PC-9 (cell line): Measurements from ENCODE around the gene STEEP1. TPM values are rescaled to one million over a fixed set of nuclear protein-coding genes. Genes with fewer than 3 reads are reported as not detected.

Source experiments
- BruUV-seq: library from RNA; stranded (reverse); fragments of 400-500 nt; replicated peaks from 2 replicates; lab custom pipeline; 2021; lab: Mats Ljungman, UMichigan
- CTCF ChIA-PET: fragments of 300-600 bp; sonication (Branson Sonifier 250); formaldehyde crosslinking; loops from one replicate; lab custom pipeline; 2022; ENCODE audit warnings: antibody characterized with exemption; lab: Charles Lee
- POLR2A ChIA-PET: fragments of 300-600 bp; sonication (Branson Sonifier 250); formaldehyde crosslinking; loops from one replicate; lab custom pipeline; 2022; ENCODE audit warnings: antibody characterized with exemption; ENCODE audit not compliant: unreplicated experiment; lab: Charles Lee
- DNase-seq, 2 experiments: peaks; one replicate each; pipeline versions ENCODE4 v3.0.0 to v3.0.0-alpha.2; 2015 to 2022; ENCODE audit warnings: mixed read lengths in 1 of 2
- H2AFZ ChIP-seq: fragments of 200-600 bp; sonication (generic); 2 replicates; pipeline ENCODE4 v1.8.1; 2017; ENCODE audit warnings: antibody characterized with exemption
- H3F3A ChIP-seq: fragments of 200-600 bp; sonication (generic); 2 replicates; pipeline ENCODE4 v1.8.1; 2017; ENCODE audit warnings: antibody characterized with exemption, mild to moderate bottlenecking, low read depth; ENCODE audit not compliant: insufficient read depth
- H3K27ac ChIP-seq: fragments of 200-600 bp; sonication (generic); 2 replicates; pipeline ENCODE4 v1.6.1; 2016; ENCODE audit warnings: mixed run types
- H3K27me3 ChIP-seq: fragments of 200-600 bp; sonication (generic); 2 replicates; pipeline ENCODE4 v1.6.1; 2016; ENCODE audit warnings: low read depth, mixed run types; ENCODE audit not compliant: insufficient read depth
- H3K36me3 ChIP-seq: fragments of 200-600 bp; sonication (generic); 2 replicates; pipeline ENCODE4 v1.6.1; 2016; ENCODE audit warnings: low read depth, mixed run types
- H3K4me1 ChIP-seq: fragments of 200-600 bp; sonication (generic); replicated peaks from 2 replicates; pipeline ENCODE4 v1.6.1; 2016; ENCODE audit warnings: mixed run types; ENCODE audit not compliant: insufficient read depth
- H3K4me2 ChIP-seq: fragments of 200-600 bp; sonication (generic); 2 replicates; pipeline ENCODE4 v1.6.1; 2017; ENCODE audit warnings: mixed run types
- H3K4me3 ChIP-seq: fragments of 200-600 bp; sonication (generic); 2 replicates; pipeline ENCODE4 v1.6.1; 2016; ENCODE audit warnings: mixed run types
- H3K79me2 ChIP-seq: fragments of 200-600 bp; sonication (generic); 2 replicates; pipeline ENCODE4 v1.6.1; 2017; ENCODE audit warnings: low read depth, mixed run types
- H3K9me2 ChIP-seq: fragments of 200-600 bp; sonication (generic); 2 replicates; pipeline ENCODE4 v1.8.1; 2017; ENCODE audit warnings: mild to moderate bottlenecking; ENCODE audit not compliant: insufficient read depth
- H3K9me3 ChIP-seq: fragments of 200-600 bp; sonication (generic); 2 replicates; pipeline ENCODE4 v1.8.1; 2016; ENCODE audit warnings: low read depth; ENCODE audit not compliant: insufficient read depth
- H4K20me1 ChIP-seq: fragments of 200-600 bp; sonication (generic); 2 replicates; pipeline ENCODE4 v1.8.1; 2017; ENCODE audit not compliant: insufficient read depth
- CTCF ChIP-seq: fragments of 200-600 bp; sonication (generic); conservative IDR thresholded peaks from 2 replicates; pipeline ENCODE4 v1.6.1; 2017; ENCODE audit warnings: mixed run types, antibody characterized with exemption, mild to moderate bottlenecking, moderate library complexity
- EZH2 ChIP-seq: fragments of 200-600 bp; sonication (generic); IDR thresholded peaks from 2 replicates; pipeline ENCODE4 v1.8.0; 2017; ENCODE audit warnings: antibody characterized with exemption, low read depth
- intact Hi-C: fragments of 100-400 bp; cut with micrococcal nuclease; formaldehyde crosslinking; loops from one replicate; pipeline ENCODE4 v1.10.0; 2022; ENCODE audit not compliant: unreplicated experiment
- total RNA-seq: library from RNA; stranded (reverse); gene quantifications from 2 replicates; pipeline ENCODE4 v1.2.3, GENCODE V29; 2021

STEEP1 gene
- total RNA-seq, 1 experiment from 2014 or later, result 56.5 TPM

- H3K4me3 ChIP-seq, result peak overlapping the region; percentile 43; the same call in 1 of the 2 replicates
- no peaks in the 10 kb centered on the region for H3K79me2 ChIP-seq
- H3K4me1 ChIP-seq, result peaks cover 49% of the 10 kb centered on the region
- H4K20me1 ChIP-seq, result no peaks in the 10 kb centered on the region
- H3K9me2 ChIP-seq, result no peaks in the 10 kb centered on the region
- no peaks in the 10 kb centered on the region for H3K27me3 ChIP-seq
- peak overlapping the region; percentile 95 for H3K27ac ChIP-seq
- H3K9me3 ChIP-seq, result no peaks in the 10 kb centered on the region
- peaks cover 51% of the 10 kb centered on the region for H3F3A ChIP-seq
- peak overlapping the region; percentile 86 for H3K4me2 ChIP-seq
- TF ChIP-seq EZH2, result no peak
- no peak for TF ChIP-seq CTCF
- CTCF ChIA-PET, result interaction anchor here (0.5 to 1.7 kb wide), 4 partner anchors 9 to 1234 kb away, joined by 3 to 29 read pairs (median 8); no protein-coding TSS in a partner anchor
- POLR2A ChIA-PET, result interaction anchor here (0.6 to 0.9 kb wide), 4 partner anchors 9 to 367 kb away, joined by 3 to 6 read pairs (median 3); no protein-coding TSS in a partner anchor
- H2AFZ ChIP-seq, result no peak overlapping the region
- no peaks in the 10 kb centered on the region for H3K36me3 ChIP-seq
- peak; percentile 88 to 96 for DNase-seq
- intact Hi-C loops, result loop anchor here (5.0 kb wide), 1 partner anchor 266 kb away; the partner anchor contains the start of gene PGRMC1
- no TSS peak for BruUV-seq
These were observed 61.7 kb downstream of the STEEP1 start for GRCh38 chrX:119503484-119503861.

GRCh38 chrX:119502727-119503483, 62.3 kb downstream of the STEEP1 start:
- Histone ChIP-seq H3K36me3 (no peaks in the 10 kb centered on the region), H3K27me3 (no peaks in the 10 kb centered on the region), H4K20me1 (no peaks in the 10 kb centered on the region), H2AFZ (peak overlapping the region; percentile 22; the same call in 1 of the 2 replicates), H3F3A (peaks cover 51% of the 10 kb centered on the region), H3K4me3 (peak overlapping the region; percentile 43; the same call in 1 of the 2 replicates), H3K9me3 (no peaks in the 10 kb centered on the region), H3K27ac (peak overlapping the region; percentile 95), H3K4me1 (peaks cover 49% of the 10 kb centered on the region), H3K4me2 (peak overlapping the region; percentile 86), H3K79me2 (no peaks in the 10 kb centered on the region), H3K9me2 (no peaks in the 10 kb centered on the region)
- POLR2A ChIA-PET, result interaction anchor here (0.6 to 0.9 kb wide), 5 partner anchors 9 to 367 kb away, joined by 3 to 6 read pairs (median 3); no protein-coding TSS in a partner anchor
- TF ChIP-seq EZH2, result no peak
- no peak; the same call in 1 of the 2 replicates for TF ChIP-seq CTCF
- TSS peak; percentile 76 for BruUV-seq
- intact Hi-C loops, result loop anchor here (5.0 kb wide), 1 partner anchor 266 kb away; the partner anchor contains the start of gene PGRMC1
- DNase-seq, result peak; percentile 78 to 86
- CTCF ChIA-PET, result interaction anchor here (0.6 to 1.7 kb wide), 4 partner anchors 9 to 1234 kb away, joined by 3 to 10 read pairs (median 5); partner anchors contain the start of gene SLC25A5

GRCh38 chrX:119501511-119502148, 63.6 kb downstream of the STEEP1 start:
- H3K4me2 ChIP-seq, result peak overlapping the region; percentile 86
- CTCF ChIA-PET, result interaction anchor here (0.5 to 1.0 kb wide), 4 partner anchors 32 to 794 kb away, joined by 3 read pairs; no protein-coding TSS in a partner anchor
- peak; percentile 55 to 89 for DNase-seq

More at GRCh38 chrX:119501511-119502148, 63.6 kb downstream of the STEEP1 start:
- H3K27ac ChIP-seq, result peak overlapping the region; percentile 95
- no peaks in the 10 kb centered on the region for H3K27me3 ChIP-seq
- H3K79me2 ChIP-seq, result no peaks in the 10 kb centered on the region
- H4K20me1 ChIP-seq, result no peaks in the 10 kb centered on the region
- TF ChIP-seq CTCF (no peak), EZH2 (no peak)
- peak overlapping the region; percentile 77 for H2AFZ ChIP-seq
- H3F3A ChIP-seq, result peaks cover 51% of the 10 kb centered on the region
- no peaks in the 10 kb centered on the region for H3K9me2 ChIP-seq
- H3K36me3 ChIP-seq, result no peaks in the 10 kb centered on the region
- intact Hi-C loops, result loop anchor here (5.0 kb wide), 1 partner anchor 264 kb away; the partner anchor contains the start of gene PGRMC1
- POLR2A ChIA-PET, result interaction anchor here (0.6 to 1.0 kb wide), 2 partner anchors 11 to 191 kb away, joined by 3 to 12 read pairs; no protein-coding TSS in a partner anchor
- peaks cover 49% of the 10 kb centered on the region for H3K4me1 ChIP-seq
- H3K9me3 ChIP-seq, result no peaks in the 10 kb centered on the region
- BruUV-seq, result TSS peak; percentile 9
- peak overlapping the region; percentile 43; the same call in 1 of the 2 replicates for H3K4me3 ChIP-seq
